Progenitor cell of endocrine pancreas (in vitro differentiated cells): ENCODE results near the gene RCOR3. TPM values are rescaled to one million over a fixed set of nuclear protein-coding genes. Genes with fewer than 3 reads are reported as not detected.

ENCODE experiments used
- DNase-seq: peaks from one replicate; pipeline ENCODE4 v3.0.0; 2021; ENCODE audit warnings: low spot score; ENCODE audit not compliant: unreplicated experiment
- H3K27ac Mint-ChIP-seq: 2 replicates; pipeline ENCODE4 v1.8.0; 2021; ENCODE audit warnings: mild to moderate bottlenecking, moderate library complexity, mixed read lengths
- H3K27me3 Mint-ChIP-seq: 2 replicates; pipeline ENCODE4 v1.8.0; 2021; ENCODE audit warnings: mixed read lengths
- H3K36me3 Mint-ChIP-seq: 2 replicates; pipeline ENCODE4 v1.8.0; 2022; ENCODE audit warnings: mixed read lengths; ENCODE audit not compliant: insufficient read depth
- H3K4me1 Mint-ChIP-seq: 2 replicates; pipeline ENCODE4 v1.8.0; 2021; ENCODE audit warnings: low read depth, mixed read lengths
- H3K4me3 Mint-ChIP-seq: 2 replicates; pipeline ENCODE4 v1.8.0; 2021; ENCODE audit warnings: low read depth, mild to moderate bottlenecking, moderate library complexity, mixed read lengths
- H3K9me3 Mint-ChIP-seq: 2 replicates; pipeline ENCODE4 v1.8.0; 2021; ENCODE audit warnings: low read depth, mixed read lengths
- CTCF ChIP-seq: fragments of 200-600 bp; sonication (generic); IDR thresholded peaks from one replicate; pipeline ENCODE4 v1.5.0; 2021; ENCODE audit warnings: antibody characterized with exemption, mild to moderate bottlenecking; ENCODE audit not compliant: unreplicated experiment
- total RNA-seq: library from RNA; stranded (reverse); gene quantifications from 2 replicates; pipeline ENCODE4 v1.2.1, GENCODE V29; 2021

The RCOR3 gene
- total RNA-seq, 1 donor from 2014 or later, result 63.0 TPM

- no peak for DNase-seq
- H3K36me3 Mint-ChIP-seq, result no peaks in the 10 kb centered on the region
- H3K4me3 Mint-ChIP-seq, result no peak overlapping the region
- H3K27ac Mint-ChIP-seq, result no peak overlapping the region
- peaks cover 3% of the 10 kb centered on the region for H3K27me3 Mint-ChIP-seq
- H3K9me3 Mint-ChIP-seq, result no peaks in the 10 kb centered on the region
- TF ChIP-seq CTCF, result no peak
- peaks cover 11% of the 10 kb centered on the region for H3K4me1 Mint-ChIP-seq
Observed at GRCh38 chr1:211339631-211340041, 80.5 kb downstream of the RCOR3 start.

DNA sequence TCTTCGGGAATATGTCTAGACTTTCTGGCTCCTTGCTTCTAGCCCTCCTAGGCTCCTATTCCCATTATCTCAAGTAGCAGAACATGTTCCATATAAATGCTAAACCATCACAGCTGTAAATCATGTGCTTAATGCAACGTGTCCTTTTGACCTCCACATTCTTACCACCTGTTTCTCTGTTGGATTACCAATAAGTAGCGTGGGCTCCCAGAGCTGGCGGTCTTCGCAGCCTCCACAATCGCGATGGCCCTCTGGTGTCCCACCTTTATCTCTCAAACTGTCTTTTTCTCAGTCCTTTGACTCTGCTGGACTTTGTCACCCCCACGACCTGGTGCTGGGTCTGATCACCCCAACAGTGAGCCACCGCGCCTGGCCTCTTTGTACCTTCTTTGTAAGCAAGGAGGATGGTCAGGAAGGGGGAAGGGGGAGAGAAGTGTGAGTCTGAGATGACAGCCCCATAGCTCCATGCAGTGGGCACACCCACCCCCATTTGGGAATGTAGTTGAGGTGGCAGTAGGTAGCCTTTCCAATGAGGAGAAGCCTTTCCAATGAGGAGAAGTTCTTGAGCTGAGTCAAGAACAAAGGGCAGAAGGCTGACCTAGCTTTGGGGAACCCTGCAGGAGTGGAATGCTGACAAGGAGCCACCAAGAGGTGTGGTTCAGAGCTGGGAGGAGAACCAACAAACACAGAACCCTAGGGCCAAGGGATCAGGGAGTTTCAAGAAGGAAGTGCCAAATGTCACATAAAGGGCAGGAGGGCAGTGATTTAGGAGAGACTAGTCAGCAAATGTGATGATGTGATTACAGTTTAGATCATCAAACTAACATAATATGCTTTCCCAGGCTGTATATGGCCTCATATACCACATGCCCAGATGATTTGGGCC lies 81.7 kb downstream of the RCOR3 start:
- DNase-seq, result no peak
- Mint-ChIP-seq H3K4me3 (no peak overlapping the region), H3K27ac (no peak overlapping the region), H3K9me3 (no peaks in the 10 kb centered on the region), H3K4me1 (peaks cover 6% of the 10 kb centered on the region), H3K27me3 (peaks cover 3% of the 10 kb centered on the region), H3K36me3 (no peaks in the 10 kb centered on the region)
- TF ChIP-seq CTCF, result no peak

GRCh38 chr1:211341999-211342398 lies 82.8 kb downstream of the RCOR3 start:
- H3K9me3 Mint-ChIP-seq, result no peaks in the 10 kb centered on the region
- no peak for TF ChIP-seq CTCF
- H3K4me3 Mint-ChIP-seq, result no peak overlapping the region
- H3K36me3 Mint-ChIP-seq, result no peaks in the 10 kb centered on the region
- H3K27ac Mint-ChIP-seq, result no peak overlapping the region
- H3K4me1 Mint-ChIP-seq, result peaks cover 5% of the 10 kb centered on the region
- no peak for DNase-seq
- peaks cover 3% of the 10 kb centered on the region for H3K27me3 Mint-ChIP-seq

GRCh38 chr1:211343607-211344006 lies 84.4 kb downstream of the RCOR3 start:
- no peak for TF ChIP-seq CTCF
- no peak for DNase-seq
- Mint-ChIP-seq H3K4me1 (peaks cover 5% of the 10 kb centered on the region), H3K27me3 (no peaks in the 10 kb centered on the region), H3K27ac (no peak overlapping the region), H3K9me3 (no peaks in the 10 kb centered on the region), H3K36me3 (no peaks in the 10 kb centered on the region), H3K4me3 (no peak overlapping the region)

DNA sequence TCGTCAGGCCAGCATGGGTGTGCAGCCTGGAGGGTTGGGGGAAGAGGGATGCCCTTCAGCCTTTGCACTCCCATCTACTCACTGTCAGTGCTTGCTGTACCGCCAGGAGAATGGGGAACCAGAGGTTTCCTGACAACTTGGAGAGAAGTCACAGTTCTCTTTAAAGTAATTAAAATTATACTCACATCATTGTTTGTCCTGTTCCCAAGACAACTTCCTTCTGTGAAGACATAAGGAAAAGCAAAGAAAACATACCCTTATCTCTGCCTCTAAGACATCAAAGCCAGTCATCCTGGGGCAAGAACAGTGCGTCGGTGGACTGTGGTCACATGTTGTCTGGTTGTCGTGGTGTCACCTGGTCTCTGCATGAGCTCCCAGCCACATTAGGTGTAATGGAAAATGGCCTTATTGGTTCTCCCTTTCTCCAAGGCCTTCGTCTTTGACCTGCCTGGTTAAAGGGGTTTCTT lies 85.0 kb downstream of the RCOR3 start:
- no peak overlapping the region for H3K27ac Mint-ChIP-seq
- no peak for TF ChIP-seq CTCF
- no peak for DNase-seq
- H3K4me1 Mint-ChIP-seq, result peaks cover 5% of the 10 kb centered on the region
- H3K36me3 Mint-ChIP-seq, result no peaks in the 10 kb centered on the region
- no peaks in the 10 kb centered on the region for H3K9me3 Mint-ChIP-seq
- no peaks in the 10 kb centered on the region for H3K27me3 Mint-ChIP-seq
- H3K4me3 Mint-ChIP-seq, result no peak overlapping the region
